H9 (cell line): ENCODE results near the gene MSS51. TPM values are rescaled to one million over a fixed set of nuclear protein-coding genes. Genes with fewer than 3 reads are reported as not detected.

Experiments used
- DNase-seq: peaks from one replicate; pipeline ENCODE4 v3.0.0-alpha.2; 2017
- H2AFZ ChIP-seq: one replicate; pipeline ENCODE4 v1.6.1; 2013; ENCODE audit warnings: mild to moderate bottlenecking, low read length, control low read depth, moderate library complexity
- H2AK5ac ChIP-seq: 2 replicates; pipeline ENCODE4 v1.6.1; 2013; ENCODE audit warnings: low read length, control low read depth, mixed read lengths; ENCODE audit not compliant: insufficient read length
- H2BK120ac ChIP-seq: one replicate; pipeline ENCODE4 v1.6.1; 2013; ENCODE audit warnings: low read depth, mild to moderate bottlenecking, low read length, control low read depth, inconsistent platforms; ENCODE audit not compliant: poor library complexity, severe bottlenecking
- H2BK12ac ChIP-seq: 2 replicates; pipeline ENCODE4 v1.6.1; 2013; ENCODE audit warnings: low read length, control low read depth, mixed read lengths, low read depth; ENCODE audit not compliant: insufficient read length
- H2BK15ac ChIP-seq: 2 replicates; pipeline ENCODE4 v1.6.1; 2013; ENCODE audit warnings: low read depth, low read length, control low read depth
- H2BK20ac ChIP-seq: one replicate; pipeline ENCODE4 v1.6.1; 2013; ENCODE audit warnings: low read depth, mild to moderate bottlenecking, low read length, control low read depth, inconsistent platforms; ENCODE audit not compliant: poor library complexity, severe bottlenecking
- H2BK5ac ChIP-seq: 2 replicates; pipeline ENCODE4 v1.6.1; 2013; ENCODE audit warnings: low read length, control low read depth, mixed read lengths; ENCODE audit not compliant: insufficient read length
- H3K14ac ChIP-seq: 2 replicates; pipeline ENCODE4 v1.6.1; 2013; ENCODE audit warnings: low read length, control low read depth; ENCODE audit not compliant: insufficient read depth
- H3K18ac ChIP-seq: 2 replicates; pipeline ENCODE4 v1.6.1; 2013; ENCODE audit warnings: low read depth, mild to moderate bottlenecking, mixed read lengths, low read length, control low read depth; ENCODE audit not compliant: insufficient read length
- H3K23ac ChIP-seq: 2 replicates; pipeline ENCODE4 v1.6.1; 2013; ENCODE audit warnings: low read length, control low read depth, mixed read lengths, low read depth; ENCODE audit not compliant: insufficient read length
- H3K23me2 ChIP-seq: 2 replicates; pipeline ENCODE4 v1.6.1; 2013; ENCODE audit warnings: low read depth, mild to moderate bottlenecking, mixed read lengths, low read length, control low read depth; ENCODE audit not compliant: insufficient read length, poor library complexity, severe bottlenecking
- H3K27ac ChIP-seq: 2 replicates; pipeline ENCODE4 v1.5.1; 2013; ENCODE audit warnings: low read length, control low read depth, mixed read lengths, low read depth; ENCODE audit not compliant: insufficient read length
- H3K27me3 ChIP-seq: 2 replicates; pipeline ENCODE4 v1.6.1; 2013; ENCODE audit warnings: low read length, control low read depth, inconsistent platforms; ENCODE audit not compliant: insufficient read depth
- H3K4ac ChIP-seq: 2 replicates; pipeline ENCODE4 v1.6.1; 2013; ENCODE audit warnings: low read depth, mild to moderate bottlenecking, control low read depth, inconsistent platforms, low read length, moderate library complexity
- H3K4me1 ChIP-seq: 2 replicates; pipeline ENCODE4 v1.6.1; 2013; ENCODE audit warnings: low read length, control low read depth, inconsistent platforms; ENCODE audit not compliant: insufficient read depth
- H3K4me2 ChIP-seq: 2 replicates; pipeline ENCODE4 v1.6.1; 2013; ENCODE audit warnings: low read length, control low read depth, mixed read lengths; ENCODE audit not compliant: insufficient read length, insufficient read depth
- H3K56ac ChIP-seq: 2 replicates; pipeline ENCODE4 v1.6.1; 2013; ENCODE audit warnings: low read depth, mild to moderate bottlenecking, mixed read lengths, low read length, control low read depth; ENCODE audit not compliant: insufficient read length
- H3K79me1 ChIP-seq: 2 replicates; pipeline ENCODE4 v1.6.1; 2013; ENCODE audit warnings: low read depth, mild to moderate bottlenecking, moderate library complexity, low read length, control low read depth, inconsistent platforms; ENCODE audit not compliant: insufficient read depth, poor library complexity, severe bottlenecking
- H3K79me2 ChIP-seq: 2 replicates; pipeline ENCODE4 v1.6.1; 2013; ENCODE audit warnings: low read length, control low read depth, inconsistent platforms; ENCODE audit not compliant: insufficient read depth
- H3K9ac ChIP-seq: 2 replicates; pipeline ENCODE4 v1.6.1; 2013; ENCODE audit warnings: low read length, control low read depth, mixed read lengths; ENCODE audit not compliant: insufficient read length; ENCODE audit errors: extremely low read depth
- H3K9me3 ChIP-seq: one replicate; pipeline ENCODE4 v1.6.1; 2013; ENCODE audit warnings: low read depth, low read length, inconsistent platforms; ENCODE audit not compliant: control insufficient read depth
- H3T11ph ChIP-seq: one replicate; pipeline ENCODE4 v1.6.1; 2013; ENCODE audit warnings: mild to moderate bottlenecking, low read length, control low read depth, inconsistent platforms
- H4K20me1 ChIP-seq: one replicate; pipeline ENCODE4 v1.6.1; 2013; ENCODE audit not compliant: control insufficient read depth, insufficient read length, insufficient read depth
- H4K5ac ChIP-seq: 2 replicates; pipeline ENCODE4 v1.6.1; 2013; ENCODE audit warnings: low read depth, mild to moderate bottlenecking, mixed read lengths, low read length, control low read depth; ENCODE audit not compliant: insufficient read length
- H4K8ac ChIP-seq: replicated peaks from 2 replicates; pipeline ENCODE4 v1.6.1; 2013; ENCODE audit warnings: low read length, control low read depth, mixed read lengths, low read depth; ENCODE audit not compliant: insufficient read length
- H4K91ac ChIP-seq: 2 replicates; pipeline ENCODE4 v1.6.1; 2013; ENCODE audit warnings: low read depth, mild to moderate bottlenecking, moderate library complexity, mixed read lengths, low read length, control low read depth; ENCODE audit not compliant: insufficient read length
- H3K27ac Mint-ChIP-seq, 3 experiments: 2 replicates in 2 of 3; 3 replicates in 1 of 3; pipeline ENCODE4 v1.8.0; 2020 to 2021; ENCODE audit warnings: mixed read lengths in 3 of 3, mild to moderate bottlenecking in 1 of 3, moderate library complexity in 1 of 3
- H3K27me3 Mint-ChIP-seq: 2 replicates; pipeline ENCODE4 v1.8.0; 2021; ENCODE audit warnings: low read depth, mild to moderate bottlenecking, moderate library complexity, mixed read lengths
- H3K36me3 Mint-ChIP-seq, 3 experiments: 2 replicates in 2 of 3; 3 replicates in 1 of 3; pipeline ENCODE4 v1.8.0; 2020 to 2021; ENCODE audit warnings: low read depth in 3 of 3, mixed read lengths in 3 of 3; ENCODE audit not compliant: insufficient read depth in 1 of 3
- H3K4me1 Mint-ChIP-seq, 2 experiments: 2 replicates each; pipeline ENCODE4 v1.8.0; 2020; ENCODE audit warnings: mixed read lengths in 2 of 2
- H3K4me3 Mint-ChIP-seq, 2 experiments: 2 replicates in 1 of 2; 3 replicates in 1 of 2; pipeline ENCODE4 v1.8.0; 2020 to 2021; ENCODE audit warnings: mild to moderate bottlenecking in 2 of 2, mixed read lengths in 2 of 2, moderate library complexity in 1 of 2
- H3K9me3 Mint-ChIP-seq, 2 experiments: 2 replicates in 1 of 2; 3 replicates in 1 of 2; pipeline ENCODE4 v1.8.0; 2020; ENCODE audit warnings: mild to moderate bottlenecking in 2 of 2, mixed read lengths in 2 of 2, moderate library complexity in 1 of 2
- WGBS: extraction: QIAGEN DNeasy Blood & Tissue Kit; methylation state at CpG from one replicate; pipeline ENCODE4 v1.1.7; 2013; ENCODE audit warnings: missing lambda C conversion rate, low lambda C conversion rate, mixed read lengths; ENCODE audit not compliant: insufficient read length; ENCODE audit errors: extremely low coverage; 5-methylcytosine and 5-hydroxymethylcytosine counted together
- total RNA-seq: library from RNA; stranded (reverse); gene quantifications from 2 replicates; pipeline ENCODE4 v1.2.1, GENCODE V29; 2021
- TF ChIP-seq, protein P1 (sequence below): fragments of 200-600 bp; sonication (generic); conservative IDR thresholded peaks from 3 replicates; pipeline ENCODE4 v1.8.0; 2021; ENCODE audit warnings: antibody characterized with exemption, mild to moderate bottlenecking

MSS51 gene
- total RNA-seq, 1 experiment from 2014 or later = 1.9 TPM

DNA sequence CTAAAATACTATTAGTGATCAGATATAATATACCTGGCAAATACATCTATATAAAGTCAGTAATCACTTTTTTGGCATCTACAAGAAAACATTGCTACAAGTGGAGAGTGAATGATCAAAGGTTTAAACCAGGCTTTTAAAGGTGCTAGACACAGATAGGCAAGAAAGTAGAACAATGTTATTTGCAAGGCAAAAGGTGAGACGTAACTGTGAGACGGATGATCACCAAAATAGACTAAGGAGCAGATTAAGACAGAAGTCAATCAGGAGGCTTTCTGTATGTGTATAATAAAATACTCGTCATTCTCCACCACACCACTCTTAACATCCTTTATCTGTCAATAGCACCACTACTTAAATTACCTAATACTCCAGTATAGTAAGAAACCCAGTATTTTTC, 27.8 kb downstream of the MSS51 start:
- Histone ChIP-seq H2BK20ac (no peak overlapping the region), H3K4me2 (no peak overlapping the region), H3K23me2 (no peaks in the 10 kb centered on the region), H2BK15ac (no peak overlapping the region), H3K79me1 (peaks cover 11% of the 10 kb centered on the region), H4K20me1 (no peaks in the 10 kb centered on the region), H4K5ac (no peak overlapping the region), H3K27me3 (no peaks in the 10 kb centered on the region), H3K9me3 (no peaks in the 10 kb centered on the region), H3K18ac (no peak overlapping the region), H3K23ac (no peak overlapping the region), H3K56ac (no peak overlapping the region), H3T11ph (no peak overlapping the region), H3K4ac (no peak overlapping the region), H3K4me1 (no peaks in the 10 kb centered on the region), H4K8ac (no peak overlapping the region), H2BK5ac (no peak overlapping the region), H2AK5ac (no peak overlapping the region), H3K27ac (no peak overlapping the region), H3K14ac (no peak overlapping the region), H3K9ac (no peak overlapping the region), H2BK12ac (no peak overlapping the region), H2BK120ac (no peak overlapping the region), H4K91ac (no peak overlapping the region), H3K79me2 (peaks cover 9% of the 10 kb centered on the region; the same call in 1 of the 2 replicates), H2AFZ (no peak overlapping the region)
- TF ChIP-seq, protein P1, sequence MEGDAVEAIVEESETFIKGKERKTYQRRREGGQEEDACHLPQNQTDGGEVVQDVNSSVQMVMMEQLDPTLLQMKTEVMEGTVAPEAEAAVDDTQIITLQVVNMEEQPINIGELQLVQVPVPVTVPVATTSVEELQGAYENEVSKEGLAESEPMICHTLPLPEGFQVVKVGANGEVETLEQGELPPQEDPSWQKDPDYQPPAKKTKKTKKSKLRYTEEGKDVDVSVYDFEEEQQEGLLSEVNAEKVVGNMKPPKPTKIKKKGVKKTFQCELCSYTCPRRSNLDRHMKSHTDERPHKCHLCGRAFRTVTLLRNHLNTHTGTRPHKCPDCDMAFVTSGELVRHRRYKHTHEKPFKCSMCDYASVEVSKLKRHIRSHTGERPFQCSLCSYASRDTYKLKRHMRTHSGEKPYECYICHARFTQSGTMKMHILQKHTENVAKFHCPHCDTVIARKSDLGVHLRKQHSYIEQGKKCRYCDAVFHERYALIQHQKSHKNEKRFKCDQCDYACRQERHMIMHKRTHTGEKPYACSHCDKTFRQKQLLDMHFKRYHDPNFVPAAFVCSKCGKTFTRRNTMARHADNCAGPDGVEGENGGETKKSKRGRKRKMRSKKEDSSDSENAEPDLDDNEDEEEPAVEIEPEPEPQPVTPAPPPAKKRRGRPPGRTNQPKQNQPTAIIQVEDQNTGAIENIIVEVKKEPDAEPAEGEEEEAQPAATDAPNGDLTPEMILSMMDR = no peak
- H3K36me3 Mint-ChIP-seq = peaks cover 0 to 8% (median 3%) of the 10 kb centered on the region in 3 experiments; a peak in 4 of 7 replicates
- H3K4me1 Mint-ChIP-seq = peaks cover 7 to 15% of the 10 kb centered on the region in 2 experiments
- H3K9me3 Mint-ChIP-seq = peaks cover 0 to 3% of the 10 kb centered on the region in 2 experiments; a peak in 1 of 5 replicates
- no peak overlapping the region; a peak in 1 of 7 replicates for H3K27ac Mint-ChIP-seq
- H3K4me3 Mint-ChIP-seq = no peak overlapping the region
- DNase-seq = no peak
- no CpG with 5 or more reads among the region's 3 CpGs for WGBS
- H3K27me3 Mint-ChIP-seq = no peaks in the 10 kb centered on the region
